Trophoblast cell (in vitro differentiated cells and primary cell): ENCODE data around the gene FAM234B.

ENCODE experiments used
- DNase-seq, 2 donors: peaks; one replicate each; pipeline ENCODE4 v3.0.0-alpha.2; 2016
- H2AFZ ChIP-seq: 2 replicates; pipeline ENCODE4 v1.6.1; 2013; ENCODE audit warnings: low read length, moderate library complexity, mild to moderate bottlenecking; ENCODE audit not compliant: insufficient read depth, poor library complexity
- H2AK5ac ChIP-seq: 2 replicates; pipeline ENCODE4 v1.6.1; 2013; ENCODE audit warnings: mild to moderate bottlenecking, low read length
- H2BK120ac ChIP-seq: 2 replicates; pipeline ENCODE4 v1.6.1; 2013; ENCODE audit warnings: low read length, mild to moderate bottlenecking, moderate library complexity; ENCODE audit not compliant: insufficient read depth, poor library complexity
- H2BK12ac ChIP-seq: 2 replicates; pipeline ENCODE4 v1.6.1; 2013; ENCODE audit warnings: mild to moderate bottlenecking, low read length, moderate library complexity
- H2BK5ac ChIP-seq: 2 replicates; pipeline ENCODE4 v1.6.1; 2013; ENCODE audit warnings: low read length, low read depth, moderate library complexity, mild to moderate bottlenecking; ENCODE audit not compliant: poor library complexity
- H3K14ac ChIP-seq: 2 replicates; pipeline ENCODE4 v1.6.1; 2013; ENCODE audit warnings: mild to moderate bottlenecking, low read length
- H3K18ac ChIP-seq: 2 replicates; pipeline ENCODE4 v1.6.1; 2013; ENCODE audit warnings: mild to moderate bottlenecking, low read length
- H3K23ac ChIP-seq: 2 replicates; pipeline ENCODE4 v1.6.1; 2013; ENCODE audit warnings: low read length
- H3K27ac ChIP-seq: 2 replicates; pipeline ENCODE4 v1.5.1; 2013; ENCODE audit warnings: low read depth, mild to moderate bottlenecking, inconsistent platforms, low read length, moderate library complexity
- H3K27me3 ChIP-seq: 2 replicates; pipeline ENCODE4 v1.6.1; 2013; ENCODE audit warnings: inconsistent platforms, mild to moderate bottlenecking, low read length, moderate library complexity; ENCODE audit not compliant: insufficient read depth
- H3K36me3 ChIP-seq, 2 experiments: 1 replicate in 1 of 2; 2 replicates in 1 of 2; pipeline ENCODE4 v1.6.1; 2013; ENCODE audit warnings: low read length in 2 of 2, mild to moderate bottlenecking in 2 of 2, moderate library complexity in 1 of 2; ENCODE audit not compliant: insufficient read depth in 2 of 2, control insufficient read depth in 1 of 2
- H3K4ac ChIP-seq: 2 replicates; pipeline ENCODE4 v1.6.1; 2013; ENCODE audit warnings: low read depth, mild to moderate bottlenecking, low read length, moderate library complexity
- H3K4me1 ChIP-seq, 2 experiments: 1 replicate in 1 of 2; 2 replicates in 1 of 2; pipeline ENCODE4 v1.6.1; 2013; ENCODE audit warnings: low read length in 2 of 2, mild to moderate bottlenecking in 2 of 2, moderate library complexity in 1 of 2; ENCODE audit not compliant: insufficient read depth in 2 of 2, control insufficient read depth in 1 of 2
- H3K4me2 ChIP-seq: 2 replicates; pipeline ENCODE4 v1.6.1; 2013; ENCODE audit warnings: inconsistent platforms, mild to moderate bottlenecking, low read length, moderate library complexity
- H3K4me3 ChIP-seq: 2 replicates; pipeline ENCODE4 v1.5.1; 2013; ENCODE audit warnings: mild to moderate bottlenecking, low read depth, low read length, inconsistent platforms
- H3K79me1 ChIP-seq: one replicate; pipeline ENCODE4 v1.6.1; 2013; ENCODE audit warnings: low read length
- H3K79me2 ChIP-seq: 2 replicates; pipeline ENCODE4 v1.6.1; 2013; ENCODE audit warnings: low read length, mild to moderate bottlenecking; ENCODE audit not compliant: control insufficient read depth, insufficient read depth, poor library complexity
- H3K9ac ChIP-seq: 2 replicates; pipeline ENCODE4 v1.6.1; 2013; ENCODE audit warnings: mild to moderate bottlenecking, low read length
- H3K9me3 ChIP-seq: 2 replicates; pipeline ENCODE4 v1.6.1; 2013; ENCODE audit warnings: low read depth, mild to moderate bottlenecking, control low read depth, inconsistent platforms, low read length; ENCODE audit not compliant: insufficient read depth
- H4K12ac ChIP-seq: 2 replicates; pipeline ENCODE4 v1.6.1; 2013; ENCODE audit warnings: low read depth, mild to moderate bottlenecking, low read length, moderate library complexity
- H4K8ac ChIP-seq: 2 replicates; pipeline ENCODE4 v1.6.1; 2013; ENCODE audit warnings: low read depth, mild to moderate bottlenecking, low read length, moderate library complexity
- H4K91ac ChIP-seq: one replicate; pipeline ENCODE4 v1.6.1; 2013; ENCODE audit warnings: low read depth, mild to moderate bottlenecking, low read length, moderate library complexity
- WGBS: extraction: QIAGEN DNeasy Blood & Tissue Kit; methylation state at CpG from one replicate; pipeline ENCODE4 v1.1.7; 2013; ENCODE audit warnings: missing lambda C conversion rate; ENCODE audit not compliant: insufficient read length, insufficient coverage; ENCODE audit errors: extremely low coverage; 5-methylcytosine and 5-hydroxymethylcytosine counted together

The FAM234B gene

DNA sequence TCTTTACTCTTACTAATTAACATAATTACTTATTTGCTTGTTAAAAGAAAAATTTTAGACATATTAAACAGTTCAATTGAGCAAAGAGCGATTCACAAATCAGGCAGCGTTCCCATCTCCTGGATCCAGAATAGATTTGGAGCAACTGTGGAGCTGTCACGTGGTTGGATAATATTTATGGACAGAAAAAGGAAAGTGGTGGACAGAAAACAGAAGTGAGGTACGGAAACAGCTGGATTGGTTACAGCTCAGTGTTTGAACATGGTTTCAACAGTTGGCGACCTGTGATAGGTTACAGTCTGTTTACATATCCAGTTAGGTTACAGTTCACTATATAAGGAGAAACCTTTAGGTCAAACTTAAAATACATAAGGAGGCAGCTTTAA, 19.7 kb upstream of the FAM234B start:
- Histone ChIP-seq H3K14ac (no peak overlapping the region), H2BK5ac (no peak overlapping the region), H4K91ac (no peak overlapping the region), H3K79me2 (no peaks in the 10 kb centered on the region), H3K27me3 (no peaks in the 10 kb centered on the region), H3K18ac (no peak overlapping the region), H4K12ac (no peak overlapping the region), H3K4me2 (no peak overlapping the region), H2BK12ac (no peak overlapping the region), H2BK120ac (no peak overlapping the region), H2AFZ (no peak overlapping the region), H3K4me3 (no peak overlapping the region), H3K4ac (no peak overlapping the region), H3K36me3 (no peaks in the 10 kb centered on the region), H3K79me1 (no peaks in the 10 kb centered on the region), H3K9me3 (no peaks in the 10 kb centered on the region), H3K27ac (no peak overlapping the region), H3K9ac (no peak overlapping the region), H3K4me1 (no peaks in the 10 kb centered on the region), H2AK5ac (no peak overlapping the region), H4K8ac (no peak overlapping the region), H3K23ac (no peak overlapping the region)
- no CpG with 5 or more reads among the region's 5 CpGs for WGBS
- DNase-seq = no peak

DNA sequence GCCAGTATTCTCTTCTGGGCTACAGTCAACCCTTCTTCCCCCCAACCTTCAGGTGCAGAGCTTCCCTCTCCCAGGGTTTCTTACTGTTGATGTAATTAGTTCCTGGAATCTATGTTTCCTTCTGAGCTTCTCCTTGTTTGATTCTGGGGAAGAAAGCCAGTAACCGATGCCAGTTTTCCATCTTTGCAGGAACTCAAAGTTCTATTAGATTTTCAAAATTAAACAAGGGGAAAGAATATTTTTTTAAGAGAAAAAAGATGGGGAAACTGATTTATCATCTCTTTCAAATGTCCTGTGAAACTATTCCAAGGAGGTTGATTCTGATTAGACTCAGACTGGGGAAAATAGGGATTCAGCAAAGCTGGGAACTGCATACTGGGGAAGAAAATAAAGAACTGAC, 17.9 kb upstream of the FAM234B start:
- no peak overlapping the region for H3K23ac ChIP-seq
- H3K27ac ChIP-seq = no peak overlapping the region
- H2AK5ac ChIP-seq = no peak overlapping the region
- H3K9me3 ChIP-seq = no peaks in the 10 kb centered on the region
- no peak overlapping the region for H2BK12ac ChIP-seq
- H3K79me1 ChIP-seq = no peaks in the 10 kb centered on the region
- H3K4me3 ChIP-seq = no peak overlapping the region
- H3K4me1 ChIP-seq = no peaks in the 10 kb centered on the region
- no peak overlapping the region for H4K12ac ChIP-seq
- no CpG with 5 or more reads among the region's 1 CpG for WGBS
- H3K9ac ChIP-seq = no peak overlapping the region
- H3K36me3 ChIP-seq = no peaks in the 10 kb centered on the region
- no peak overlapping the region for H4K91ac ChIP-seq
- no peaks in the 10 kb centered on the region for H3K27me3 ChIP-seq
- H2AFZ ChIP-seq = no peak overlapping the region
- DNase-seq = no peak
- H3K14ac ChIP-seq = no peak overlapping the region
- no peak overlapping the region for H3K4ac ChIP-seq
- H2BK5ac ChIP-seq = no peak overlapping the region
- no peak overlapping the region for H3K18ac ChIP-seq
- no peak overlapping the region for H4K8ac ChIP-seq
- H2BK120ac ChIP-seq = no peak overlapping the region
- H3K79me2 ChIP-seq = no peaks in the 10 kb centered on the region
- no peak overlapping the region for H3K4me2 ChIP-seq

DNA sequence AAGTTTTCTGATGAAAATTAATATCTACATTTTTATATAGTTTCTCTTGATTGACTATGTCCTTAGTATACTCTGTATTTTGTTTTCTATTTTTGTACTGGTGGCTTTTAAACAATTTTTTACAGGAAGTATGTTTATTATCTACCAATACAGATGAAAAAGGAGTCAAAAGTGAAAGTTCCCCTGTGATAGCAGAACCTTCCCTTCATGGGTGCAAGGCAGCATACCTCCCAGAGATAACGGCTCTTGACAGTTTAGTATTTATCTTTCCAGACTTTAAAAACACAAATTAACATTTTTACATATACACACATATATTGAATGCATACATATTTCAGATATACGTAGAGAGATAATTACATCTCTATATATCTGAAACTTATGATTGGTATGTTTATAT, 17.1 kb upstream of the FAM234B start:
- H3K9ac ChIP-seq = no peak overlapping the region
- H3K36me3 ChIP-seq = no peaks in the 10 kb centered on the region
- H2AFZ ChIP-seq = no peak overlapping the region
- no peak overlapping the region for H3K27ac ChIP-seq
- no peak overlapping the region for H3K18ac ChIP-seq
- no CpG with 5 or more reads among the region's 2 CpGs for WGBS
- no peaks in the 10 kb centered on the region for H3K4me1 ChIP-seq
- no peak overlapping the region for H4K8ac ChIP-seq
- no peak overlapping the region for H3K23ac ChIP-seq
- no peak overlapping the region for H3K4me3 ChIP-seq
- no peaks in the 10 kb centered on the region for H3K27me3 ChIP-seq
- no peak for DNase-seq
- no peak overlapping the region for H2AK5ac ChIP-seq
- H2BK120ac ChIP-seq = no peak overlapping the region
- no peak overlapping the region for H4K12ac ChIP-seq
- no peaks in the 10 kb centered on the region for H3K79me1 ChIP-seq
- H3K4me2 ChIP-seq = no peak overlapping the region
- H3K4ac ChIP-seq = no peak overlapping the region
- no peak overlapping the region for H3K14ac ChIP-seq
- no peak overlapping the region for H4K91ac ChIP-seq
- no peaks in the 10 kb centered on the region for H3K9me3 ChIP-seq
- no peak overlapping the region for H2BK5ac ChIP-seq
- H3K79me2 ChIP-seq = no peaks in the 10 kb centered on the region
- no peak overlapping the region for H2BK12ac ChIP-seq

DNA sequence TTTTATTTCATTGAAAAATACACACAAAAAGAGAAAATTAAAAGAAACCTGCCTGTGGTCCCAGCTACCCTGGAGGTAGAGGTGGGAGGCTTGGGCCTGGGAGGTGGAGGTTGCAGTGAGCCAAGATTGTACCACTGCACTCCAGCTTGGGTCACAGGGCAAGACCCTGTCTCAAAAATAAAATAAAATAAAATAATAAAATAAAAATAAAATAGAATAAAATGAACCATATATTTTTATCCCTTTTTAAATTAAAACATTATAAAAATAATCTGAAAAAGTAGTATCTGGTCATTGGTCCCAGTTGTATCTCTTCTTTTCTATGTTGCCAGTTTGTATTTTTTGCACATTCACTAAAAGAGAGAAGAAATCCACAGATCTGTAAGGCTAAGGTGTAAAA, 16.7 kb upstream of the FAM234B start:
- H3K4me1 ChIP-seq = no peaks in the 10 kb centered on the region
- H4K91ac ChIP-seq = no peak overlapping the region
- H2BK12ac ChIP-seq = no peak overlapping the region
- no peak overlapping the region for H3K23ac ChIP-seq
- no peaks in the 10 kb centered on the region for H3K36me3 ChIP-seq
- H3K27ac ChIP-seq = no peak overlapping the region
- no peak for DNase-seq
- no peak overlapping the region for H3K14ac ChIP-seq
- no peak overlapping the region for H3K4ac ChIP-seq
- H2BK120ac ChIP-seq = no peak overlapping the region
- no peak overlapping the region for H2AFZ ChIP-seq
- no peak overlapping the region for H3K18ac ChIP-seq
- no peak overlapping the region for H2BK5ac ChIP-seq
- no peaks in the 10 kb centered on the region for H3K79me2 ChIP-seq
- no peaks in the 10 kb centered on the region for H3K79me1 ChIP-seq
- H3K9ac ChIP-seq = no peak overlapping the region
- no peak overlapping the region for H2AK5ac ChIP-seq
- H4K8ac ChIP-seq = no peak overlapping the region
- no peaks in the 10 kb centered on the region for H3K27me3 ChIP-seq
- no peak overlapping the region for H4K12ac ChIP-seq
- no peak overlapping the region for H3K4me3 ChIP-seq
- no peaks in the 10 kb centered on the region for H3K9me3 ChIP-seq
- H3K4me2 ChIP-seq = no peak overlapping the region
